HL-60 (cell line): ENCODE measurements around the gene TH.

Experiments used
- DNase-seq, 2 experiments: peaks; one replicate each; pipeline ENCODE4 v3.0.0-alpha.2; 2010 to 2020; ENCODE audit warnings: low read depth in 1 of 2, low spot score in 1 of 2
- H3K27ac ChIP-seq: fragments of 250-450 bp; sonication (Bioruptor Pico); replicated peaks from 2 replicates; pipeline ENCODE4 v1.5.1; 2020; ENCODE audit warnings: mild to moderate bottlenecking, moderate library complexity
- H3K27me3 ChIP-seq: fragments of 250-450 bp; sonication (Bioruptor Pico); 2 replicates; pipeline ENCODE4 v1.5.1; 2021; ENCODE audit warnings: mild to moderate bottlenecking, moderate library complexity; ENCODE audit not compliant: insufficient read depth, poor library complexity, severe bottlenecking
- H3K4me3 ChIP-seq: replicated peaks from 2 replicates; pipeline ENCODE4 v1.5.1; 2011; ENCODE audit warnings: mild to moderate bottlenecking, control low read depth, low read length; ENCODE audit not compliant: insufficient read depth
- GABPA ChIP-seq: IDR thresholded peaks from 2 replicates; pipeline ENCODE4 v1.6.1; 2012; ENCODE audit warnings: low read depth
- POLR2AphosphoS5 ChIP-seq: IDR thresholded peaks from 2 replicates; pipeline ENCODE4 v1.6.1; 2012; ENCODE audit warnings: low read depth
- REST ChIP-seq: IDR thresholded peaks from 2 replicates; pipeline ENCODE4 v1.6.1; 2012; ENCODE audit warnings: low read depth; ENCODE audit not compliant: insufficient replicate concordance
- SPI1 ChIP-seq: IDR thresholded peaks from 2 replicates; pipeline ENCODE4 v1.6.1; 2012; ENCODE audit warnings: low read depth, mild to moderate bottlenecking, borderline replicate concordance
- TF ChIP-seq, protein P1 (sequence below): IDR thresholded peaks from one replicate; pipeline ENCODE4 v1.5.1; 2011; ENCODE audit warnings: low read length, control low read depth, inconsistent platforms; ENCODE audit not compliant: insufficient read depth

Gene TH

DNA sequence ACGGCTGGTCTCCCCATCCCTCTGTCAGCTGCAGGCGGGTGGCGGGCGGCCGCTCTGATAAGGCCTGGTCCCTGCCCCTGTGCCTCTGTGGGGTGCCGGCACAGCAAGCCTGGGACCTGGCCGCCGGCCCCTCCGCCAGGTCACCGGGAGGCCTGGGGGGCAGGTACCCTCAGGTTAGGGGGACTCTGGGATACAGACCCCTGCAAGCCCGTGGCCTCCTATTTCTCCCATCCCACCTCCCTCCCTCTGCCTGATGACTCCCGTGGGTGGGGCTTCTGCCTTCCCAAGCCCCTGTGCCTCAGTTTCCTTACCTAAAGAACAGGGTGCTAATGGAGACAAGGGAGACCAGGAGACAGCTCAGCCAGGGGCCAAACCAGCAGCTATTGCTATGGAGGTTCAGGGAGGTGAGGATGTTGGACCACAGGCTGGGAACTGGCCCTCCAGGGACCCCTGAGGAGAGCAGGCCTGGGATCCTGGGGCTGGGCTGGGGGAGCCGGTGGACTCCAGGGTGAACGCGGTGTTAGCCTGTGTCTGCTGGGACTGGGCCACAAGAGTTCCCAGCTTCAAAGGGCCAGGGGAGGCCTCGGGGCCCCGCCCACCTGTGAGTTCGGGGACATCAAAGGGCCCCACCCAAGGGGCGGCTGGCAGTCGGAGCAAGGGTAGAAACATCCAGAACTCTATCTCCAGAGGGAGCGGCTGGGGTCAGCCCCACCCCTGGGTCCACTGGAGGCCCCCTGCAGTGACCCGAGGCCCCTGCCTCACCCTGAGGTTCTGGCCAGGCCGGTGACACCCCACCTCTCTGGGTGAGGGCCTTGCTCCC, 32.0 kb upstream of the TH start:
- TF ChIP-seq GABPA (no peak), POLR2AphosphoS5 (no peak), SPI1 (no peak), REST (no peak)
- TF ChIP-seq, protein P1, sequence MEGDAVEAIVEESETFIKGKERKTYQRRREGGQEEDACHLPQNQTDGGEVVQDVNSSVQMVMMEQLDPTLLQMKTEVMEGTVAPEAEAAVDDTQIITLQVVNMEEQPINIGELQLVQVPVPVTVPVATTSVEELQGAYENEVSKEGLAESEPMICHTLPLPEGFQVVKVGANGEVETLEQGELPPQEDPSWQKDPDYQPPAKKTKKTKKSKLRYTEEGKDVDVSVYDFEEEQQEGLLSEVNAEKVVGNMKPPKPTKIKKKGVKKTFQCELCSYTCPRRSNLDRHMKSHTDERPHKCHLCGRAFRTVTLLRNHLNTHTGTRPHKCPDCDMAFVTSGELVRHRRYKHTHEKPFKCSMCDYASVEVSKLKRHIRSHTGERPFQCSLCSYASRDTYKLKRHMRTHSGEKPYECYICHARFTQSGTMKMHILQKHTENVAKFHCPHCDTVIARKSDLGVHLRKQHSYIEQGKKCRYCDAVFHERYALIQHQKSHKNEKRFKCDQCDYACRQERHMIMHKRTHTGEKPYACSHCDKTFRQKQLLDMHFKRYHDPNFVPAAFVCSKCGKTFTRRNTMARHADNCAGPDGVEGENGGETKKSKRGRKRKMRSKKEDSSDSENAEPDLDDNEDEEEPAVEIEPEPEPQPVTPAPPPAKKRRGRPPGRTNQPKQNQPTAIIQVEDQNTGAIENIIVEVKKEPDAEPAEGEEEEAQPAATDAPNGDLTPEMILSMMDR: no peak
- Histone ChIP-seq H3K27ac (no peak overlapping the region), H3K27me3 (no peaks in the 10 kb centered on the region), H3K4me3 (no peak overlapping the region)
- DNase-seq: no peak

DNA sequence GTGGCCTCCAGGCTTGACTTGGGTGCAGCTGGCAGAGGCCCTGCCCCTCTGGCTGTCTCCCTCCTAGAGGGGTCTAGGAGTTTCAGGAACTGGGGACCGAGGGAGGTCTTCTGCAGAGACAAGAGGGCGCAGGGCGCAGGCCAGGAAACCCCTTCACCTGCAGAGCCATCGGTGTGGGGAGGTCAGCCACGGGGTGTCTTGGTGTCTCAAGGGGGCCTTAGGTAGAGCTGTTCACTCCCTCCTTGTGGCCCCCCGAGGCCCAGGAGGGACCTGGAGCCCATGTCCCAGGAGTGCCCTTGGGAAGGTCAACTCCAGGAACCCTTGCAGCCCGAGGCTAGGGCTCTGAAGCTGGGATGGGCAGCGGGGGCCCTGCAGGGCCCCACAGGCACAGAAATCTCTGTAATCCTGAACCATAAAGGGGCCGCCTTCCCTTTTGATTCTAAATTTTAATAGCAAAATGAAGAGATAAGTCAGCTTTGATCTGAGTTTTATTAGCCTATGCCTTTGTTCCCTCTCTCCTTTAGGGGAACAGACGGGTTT, 31.4 kb upstream of the TH start:
- TF ChIP-seq SPI1: no peak
- no peak for TF ChIP-seq POLR2AphosphoS5
- Histone ChIP-seq H3K27me3 (no peaks in the 10 kb centered on the region), H3K4me3 (no peak overlapping the region), H3K27ac (no peak overlapping the region)
- no peak for DNase-seq

- DNase-seq: no peak
- Histone ChIP-seq H3K4me3 (no peak overlapping the region), H3K27ac (no peak overlapping the region), H3K27me3 (no peaks in the 10 kb centered on the region)
- TF ChIP-seq POLR2AphosphoS5 (no peak), GABPA (no peak), SPI1 (no peak), REST (no peak)
- TF ChIP-seq, protein P1: no peak
Measured at GRCh38 chr11:2202071-2202899, 30.7 kb upstream of the TH start.

- Histone ChIP-seq H3K27ac (no peak overlapping the region), H3K27me3 (no peaks in the 10 kb centered on the region), H3K4me3 (no peak overlapping the region)
- DNase-seq: no peak
- no peak for TF ChIP-seq POLR2AphosphoS5
- TF ChIP-seq REST: no peak
- no peak for TF ChIP-seq GABPA
- TF ChIP-seq, protein P1: no peak
- TF ChIP-seq SPI1: no peak
Measured at GRCh38 chr11:2201542-2201941, 29.9 kb upstream of the TH start.
